ENCODE results near the gene PHYHIPL.

The PHYHIPL gene

GRCh38 chr10:59172567-59172966, 3.9 kb upstream of the PHYHIPL start:
- DNase-seq (ENCODE audit: low read depth) = no peak
- no peak for TF ChIP-seq CTCF (conservative IDR thresholded peaks at IDR 0.05; ENCODE audit: low read length)
- no peak overlapping the region for H3K4me3 ChIP-seq (ENCODE audit: low read length)

- TF ChIP-seq CTCF (conservative IDR thresholded peaks at IDR 0.05; ENCODE audit: low read length) = no peak
- no peak overlapping the region for H3K4me3 ChIP-seq (ENCODE audit: low read length)
- no peak for DNase-seq (ENCODE audit: low read depth)
Observed at GRCh38 chr10:59173414-59173813, 3.0 kb upstream of the PHYHIPL start.

GRCh38 chr10:59175538-59176240, 754 bp upstream of the PHYHIPL start:
- no peak overlapping the region; the same call in 1 of the 2 replicates for H3K4me3 ChIP-seq (ENCODE audit: low read length)
- no peak for DNase-seq (ENCODE audit: low read depth)
- no peak for TF ChIP-seq CTCF (conservative IDR thresholded peaks at IDR 0.05; ENCODE audit: low read length)

- TF ChIP-seq CTCF (conservative IDR thresholded peaks at IDR 0.05; ENCODE audit: low read length) = no peak
- no peak overlapping the region for H3K4me3 ChIP-seq (ENCODE audit: low read length)
- DNase-seq (ENCODE audit: low read depth) = peak; percentile 74
Observed at GRCh38 chr10:59177031-59177797, 771 bp downstream of the PHYHIPL start.

GRCh38 chr10:59177836-59178235, 1.4 kb downstream of the PHYHIPL start:
- no peak overlapping the region for H3K4me3 ChIP-seq (ENCODE audit: low read length)
- no peak for TF ChIP-seq CTCF (conservative IDR thresholded peaks at IDR 0.05; ENCODE audit: low read length)
- DNase-seq (ENCODE audit: low read depth) = no peak

- no peak for TF ChIP-seq CTCF (conservative IDR thresholded peaks at IDR 0.05; ENCODE audit: low read length)
- H3K4me3 ChIP-seq (ENCODE audit: low read length) = no peak overlapping the region
Observed at GRCh38 chr10:59179068-59179467, 2.6 kb downstream of the PHYHIPL start.

More at GRCh38 chr10:59179068-59179467, 2.6 kb downstream of the PHYHIPL start:
- no peak for DNase-seq (ENCODE audit: low read depth)

All from AG10803 (cell line).